Activated CD8-positive, alpha-beta memory T cell treated with anti-CD3 and anti-CD28 coated beads, Interleukin-2, amount 10 ng/mL, durations not matched to agents 7 days and 5 days (primary cell): ENCODE results near the gene ACOX1. TPM values are rescaled to one million over a fixed set of nuclear protein-coding genes. Genes with fewer than 3 reads are reported as not detected.
A peak's percentile ranks its signal among the peaks of the same experiment; 100 is the strongest.

Experiments used
- ATAC-seq: fragments of 150-1000 bp; cut with Tn5 transposase; one replicate; pipeline ENCODE4 v1.10.0; 2021; ENCODE audit warnings: moderate library complexity
- CTCF ChIA-PET: fragments of 350-600 bp; sonication (Branson Sonifier 250); formaldehyde crosslinking; loops from one replicate; lab custom pipeline; 2021; ENCODE audit warnings: antibody characterized with exemption; lab: Charles Lee
- DNase-seq: peaks from one replicate; pipeline ENCODE4 v3.0.0-alpha.2; 2020
- H3K27ac Mint-ChIP-seq: one replicate; pipeline ENCODE4 v1.8.0; 2021; ENCODE audit warnings: mild to moderate bottlenecking, mixed read lengths
- H3K27me3 Mint-ChIP-seq: one replicate; pipeline ENCODE4 v1.8.0; 2021; ENCODE audit warnings: mixed read lengths
- H3K36me3 Mint-ChIP-seq: one replicate; pipeline ENCODE4 v1.8.0; 2021; ENCODE audit warnings: mild to moderate bottlenecking, mixed read lengths
- H3K4me1 Mint-ChIP-seq: one replicate; pipeline ENCODE4 v1.8.0; 2021; ENCODE audit warnings: mixed read lengths
- H3K4me3 Mint-ChIP-seq: one replicate; pipeline ENCODE4 v1.8.0; 2021; ENCODE audit warnings: mild to moderate bottlenecking, moderate library complexity, mixed read lengths
- H3K9me3 Mint-ChIP-seq: one replicate; pipeline ENCODE4 v1.8.0; 2022; ENCODE audit warnings: low read depth, mixed read lengths
- total RNA-seq, 2 experiments: library from RNA; stranded (reverse); gene quantifications; one replicate each; pipeline ENCODE4 v1.2.3, GENCODE V29; 2021

The ACOX1 gene
- total RNA-seq, result 10 to 100 TPM; 28.8 to 33.8 TPM

DNA sequence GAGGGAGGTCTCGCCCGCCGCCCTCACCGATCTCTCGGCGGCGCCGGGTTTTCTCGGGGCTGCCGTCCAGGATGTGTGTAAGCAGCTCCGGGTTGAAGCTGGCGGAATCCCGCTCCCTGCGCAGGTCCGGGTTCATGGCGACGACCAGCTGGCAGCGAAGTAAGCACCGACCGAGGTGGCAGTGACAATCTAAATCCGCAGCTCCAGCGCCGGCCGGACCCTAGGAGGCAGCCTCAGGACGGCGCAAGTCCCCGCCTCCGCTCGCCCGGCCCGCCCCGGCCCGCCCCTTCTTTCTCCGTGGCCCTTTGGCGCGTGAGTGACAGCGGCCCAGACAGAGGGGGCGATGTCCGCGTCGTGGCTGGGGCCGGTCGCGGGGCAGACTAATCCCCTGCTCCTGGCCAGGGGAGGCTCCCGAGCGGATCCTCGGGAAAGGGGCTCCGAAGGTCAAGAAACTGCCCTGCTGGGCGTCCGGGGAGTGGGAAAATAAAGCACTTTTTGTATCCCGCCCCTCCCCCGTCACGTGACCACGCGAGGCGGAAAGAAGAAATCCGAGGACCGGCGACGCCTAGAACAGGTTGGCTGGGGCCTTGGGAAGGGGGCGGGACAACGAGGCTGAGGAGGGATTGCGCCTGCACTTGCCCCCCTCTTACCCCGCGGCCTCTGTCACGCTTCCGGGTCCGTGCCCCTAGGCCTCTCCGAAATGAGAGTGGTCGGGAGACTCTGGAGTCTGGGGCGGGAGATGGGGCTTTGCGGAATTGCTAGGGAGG lies at the start of gene ACOX1, which contains the start of gene TEN1:
Gene ACOX1 (minus strand): TSS at position 229 of the 767 bp plus-strand sequence. CDS start 93 bp downstream, at position 136.
Gene TEN1 (plus strand): TSS at position 303 of the 767 bp plus-strand sequence. CDS start 6,953 bp downstream, outside the sequence.
- peak within 1 kb of the TSS; percentile 99 for H3K27ac Mint-ChIP-seq
- CTCF ChIA-PET, result interaction anchor here (0.6 to 1.1 kb wide), 4 partner anchors 21 to 97 kb away, joined by 3 read pairs; partner anchors contain the start of genes CDK3 and MRPL38
- peaks cover 8% of the 10 kb centered on the region for H3K36me3 Mint-ChIP-seq

DNA sequence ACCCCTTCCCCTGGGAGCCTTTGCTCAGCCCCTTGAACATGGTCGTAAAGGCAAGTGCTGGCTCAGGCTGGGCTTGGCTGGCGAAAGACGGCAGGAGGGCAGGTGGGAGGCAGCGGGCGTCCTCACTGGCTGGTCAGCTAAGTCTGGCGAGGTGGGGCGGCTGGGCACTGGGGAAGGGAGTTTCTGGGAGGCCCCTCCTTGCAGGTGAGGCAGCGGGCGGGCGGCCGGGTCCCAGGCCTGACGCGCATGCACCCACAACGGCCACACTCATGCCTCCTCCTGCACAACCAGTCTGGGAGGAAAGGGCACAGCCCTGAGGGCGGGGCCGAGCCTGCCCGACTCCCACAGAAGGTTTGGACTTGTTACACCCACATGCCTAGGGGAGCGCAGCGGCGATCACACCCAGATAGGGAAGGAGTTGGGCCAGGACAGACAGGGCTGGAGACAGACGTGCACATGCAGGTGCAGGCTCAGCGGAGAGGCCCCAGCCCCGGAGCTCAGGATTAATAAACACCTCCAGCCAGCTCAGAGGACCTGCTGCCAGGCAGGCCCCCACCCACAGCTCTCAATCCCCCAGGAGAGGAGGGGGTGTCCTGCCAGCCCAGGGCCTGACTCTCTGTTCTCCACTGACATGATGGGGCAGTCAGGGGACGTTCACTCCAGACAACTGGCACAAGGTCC lies 48.3 kb upstream of the ACOX1 start, which contains the start of gene EVPL:
Gene EVPL (minus strand): TSS at position 148 of the 681 bp plus-strand sequence. CDS start 108 bp downstream, at position 40.
- DNase-seq (no peak), ATAC-seq (no peak)
- H3K36me3 Mint-ChIP-seq, result no peaks in the 10 kb centered on the region
- no peaks in the 10 kb centered on the region for H3K27me3 Mint-ChIP-seq
- H3K9me3 Mint-ChIP-seq, result no peaks in the 10 kb centered on the region
- CTCF ChIA-PET, result no interaction called here
- H3K4me1 Mint-ChIP-seq, result peaks cover 12% of the 10 kb centered on the region
- no peak within 1 kb of the TSS for H3K27ac Mint-ChIP-seq
- H3K4me3 Mint-ChIP-seq, result no peak within 1 kb of the TSS

More for the DNA sequence above, at the start of gene ACOX1, which contains the start of gene TEN1:
- H3K4me3 Mint-ChIP-seq, result peak within 1 kb of the TSS; percentile 97
- ATAC-seq, result peak; percentile 98
- peaks cover 40% of the 10 kb centered on the region for H3K4me1 Mint-ChIP-seq
- no peaks in the 10 kb centered on the region for H3K9me3 Mint-ChIP-seq
- H3K27me3 Mint-ChIP-seq, result no peaks in the 10 kb centered on the region
- DNase-seq, result peak; percentile 99

DNA sequence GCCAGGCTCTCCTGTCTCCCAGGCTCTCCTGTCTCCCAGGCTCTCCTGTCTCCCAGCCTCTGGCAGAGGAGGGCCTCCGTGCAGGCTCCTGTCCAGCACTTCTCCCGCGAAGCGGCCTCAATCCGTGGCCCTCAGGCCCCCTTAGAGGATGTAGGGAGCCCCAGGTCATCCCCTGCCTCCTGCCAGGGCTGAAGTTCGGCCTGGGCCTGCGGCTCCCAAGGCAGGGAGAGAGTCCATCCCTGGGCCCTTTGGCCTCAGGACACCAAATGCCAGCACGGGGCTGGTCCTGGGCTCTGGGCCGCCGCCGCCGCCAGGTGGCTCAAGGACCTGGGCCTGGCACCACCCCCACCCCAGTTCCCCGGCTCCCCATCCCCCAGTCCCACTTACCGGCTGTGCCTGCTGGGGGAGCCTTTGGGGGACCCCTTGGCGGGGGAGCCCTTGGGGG lies 47.8 kb upstream of the ACOX1 start:
- Mint-ChIP-seq H3K4me1 (peaks cover 12% of the 10 kb centered on the region), H3K9me3 (no peaks in the 10 kb centered on the region), H3K27ac (no peak overlapping the region), H3K36me3 (no peaks in the 10 kb centered on the region), H3K4me3 (no peak overlapping the region), H3K27me3 (no peaks in the 10 kb centered on the region)
- DNase-seq (no peak), ATAC-seq (no peak)
- CTCF ChIA-PET, result no interaction called here

DNA sequence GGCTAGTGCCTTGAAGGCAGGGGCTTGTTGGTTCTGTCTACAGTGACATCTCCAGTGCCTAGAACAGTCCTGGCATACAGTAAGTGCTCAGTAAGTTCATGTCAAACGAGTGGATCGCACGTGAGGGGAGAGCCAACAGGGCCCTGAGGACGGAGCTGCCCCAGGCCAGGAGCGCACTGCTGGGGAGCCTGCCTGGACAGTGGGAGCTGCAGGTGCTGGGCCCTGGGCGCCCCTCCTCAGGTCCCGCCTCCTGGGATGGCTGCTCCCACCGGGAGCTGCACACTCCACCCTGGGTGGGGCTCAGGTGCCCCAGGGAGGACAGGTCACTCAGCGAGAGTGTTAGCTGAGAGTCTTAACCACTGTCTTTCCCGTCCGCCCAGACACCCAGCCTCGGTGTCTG lies 46.3 kb upstream of the ACOX1 start:
- no peaks in the 10 kb centered on the region for H3K36me3 Mint-ChIP-seq
- no peak overlapping the region for H3K4me3 Mint-ChIP-seq
- ATAC-seq (no peak), DNase-seq (no peak)
- no peaks in the 10 kb centered on the region for H3K9me3 Mint-ChIP-seq
- H3K27me3 Mint-ChIP-seq, result no peaks in the 10 kb centered on the region
- CTCF ChIA-PET, result interaction anchor here (0.9 to 1.4 kb wide), 2 partner anchors 20 to 25 kb away, joined by 4 read pairs; partner anchors contain the start of gene CDK3
- peaks cover 10% of the 10 kb centered on the region for H3K4me1 Mint-ChIP-seq
- H3K27ac Mint-ChIP-seq, result no peak overlapping the region

DNA sequence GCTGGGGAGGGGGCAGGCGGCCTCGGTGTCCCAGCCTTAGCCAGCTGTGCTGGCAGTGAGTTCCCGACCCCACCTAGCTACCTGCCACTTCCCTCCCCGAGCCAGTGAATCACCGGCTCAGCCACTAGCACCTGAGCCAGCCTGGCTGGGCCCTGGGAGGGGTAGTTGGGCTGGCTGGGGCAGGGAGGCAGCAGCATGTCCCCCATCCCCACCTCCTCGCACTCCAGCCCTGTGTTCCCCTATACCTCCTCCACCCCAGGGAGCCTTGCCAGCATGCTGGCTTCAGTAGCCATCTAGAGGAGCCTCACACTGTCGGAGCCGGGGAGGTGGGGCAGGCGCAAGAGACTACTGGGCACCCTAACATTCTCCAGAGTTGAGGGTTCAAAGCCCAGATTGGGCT lies 45.4 kb upstream of the ACOX1 start:
- Mint-ChIP-seq H3K9me3 (no peaks in the 10 kb centered on the region), H3K36me3 (no peaks in the 10 kb centered on the region), H3K27me3 (no peaks in the 10 kb centered on the region), H3K4me1 (peaks cover 4% of the 10 kb centered on the region), H3K27ac (no peak overlapping the region), H3K4me3 (no peak overlapping the region)
- CTCF ChIA-PET, result interaction anchor here (0.9 kb wide), 1 partner anchor 18 kb away, joined by 4 read pairs; no protein-coding TSS in a partner anchor
- ATAC-seq (no peak), DNase-seq (no peak)

DNA sequence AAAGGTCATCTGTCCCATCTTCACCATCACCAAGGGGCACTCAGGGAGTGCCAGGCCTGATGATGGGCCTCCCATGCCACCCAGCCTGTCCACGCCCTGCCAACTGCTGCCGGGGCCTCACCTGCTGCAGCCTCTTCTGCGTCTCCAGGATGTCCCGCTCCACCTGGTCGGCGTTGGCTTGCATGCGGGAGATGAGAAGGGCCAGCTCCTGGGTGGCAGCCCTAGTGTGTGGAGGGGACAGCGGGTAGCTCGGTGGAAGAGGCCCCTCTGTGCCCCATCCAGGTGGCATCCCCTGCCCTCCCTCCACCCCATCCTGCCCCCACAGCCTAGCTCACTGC lies 44.9 kb upstream of the ACOX1 start:
- Mint-ChIP-seq H3K27ac (no peak overlapping the region), H3K9me3 (no peaks in the 10 kb centered on the region), H3K4me3 (no peak overlapping the region), H3K27me3 (no peaks in the 10 kb centered on the region), H3K36me3 (no peaks in the 10 kb centered on the region), H3K4me1 (peaks cover 2% of the 10 kb centered on the region)
- no peak for ATAC-seq
- no peak for DNase-seq
- CTCF ChIA-PET, result interaction anchor here (0.9 kb wide), 1 partner anchor 18 kb away, joined by 4 read pairs; no protein-coding TSS in a partner anchor

DNA sequence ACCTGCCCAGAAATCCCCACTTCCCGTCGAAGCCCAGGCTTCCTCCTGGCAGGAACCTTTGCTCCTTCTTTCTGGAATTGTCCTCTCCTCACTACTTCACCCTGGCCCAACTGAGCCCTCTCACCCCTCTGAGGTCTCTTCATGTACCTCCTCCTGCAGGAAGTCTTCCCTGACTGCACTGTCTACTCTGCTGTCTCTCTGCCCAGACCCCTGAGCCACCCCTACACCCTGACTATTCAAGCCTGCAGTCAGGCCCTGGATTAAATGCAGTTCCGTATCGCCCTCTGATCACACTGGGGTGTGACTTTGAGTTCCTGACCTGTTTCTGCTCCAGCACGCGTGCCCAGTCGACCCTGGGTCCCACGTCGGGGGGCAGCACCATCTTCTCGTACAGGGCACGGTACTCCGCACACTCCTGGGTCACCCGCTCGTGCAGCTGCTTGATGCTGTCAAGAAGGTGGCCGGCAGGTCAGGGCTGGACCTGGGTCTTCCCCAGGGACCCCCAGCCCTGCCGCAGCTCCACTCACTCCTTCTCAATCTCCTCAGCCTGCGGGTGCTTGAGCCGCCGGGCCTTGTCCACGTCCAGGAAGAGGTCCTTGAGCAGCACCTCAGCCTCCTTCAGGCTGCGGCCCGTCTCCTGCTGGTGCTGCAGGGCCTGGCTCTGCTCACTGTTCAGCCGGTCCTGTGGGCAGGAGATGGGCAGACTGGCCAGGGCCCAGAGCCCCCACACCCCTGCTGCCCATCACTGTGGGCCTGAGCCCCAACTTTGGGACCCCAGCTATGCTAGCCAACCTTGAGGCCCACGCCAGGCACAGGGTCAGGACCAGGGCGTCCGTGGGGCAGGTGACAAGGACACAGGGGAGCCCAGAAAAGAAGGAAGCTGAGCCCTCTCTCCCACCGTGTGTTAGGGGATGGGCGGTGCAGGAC lies 44.3 kb upstream of the ACOX1 start:
- no peak overlapping the region for H3K4me3 Mint-ChIP-seq
- H3K9me3 Mint-ChIP-seq, result no peaks in the 10 kb centered on the region
- H3K4me1 Mint-ChIP-seq, result peaks cover 2% of the 10 kb centered on the region
- ATAC-seq, result no peak
- no peak for DNase-seq
- H3K36me3 Mint-ChIP-seq, result no peaks in the 10 kb centered on the region
- CTCF ChIA-PET, result interaction anchor here (0.9 kb wide), 1 partner anchor 19 kb away, joined by 4 read pairs; no protein-coding TSS in a partner anchor
- no peaks in the 10 kb centered on the region for H3K27me3 Mint-ChIP-seq
- no peak overlapping the region for H3K27ac Mint-ChIP-seq

DNA sequence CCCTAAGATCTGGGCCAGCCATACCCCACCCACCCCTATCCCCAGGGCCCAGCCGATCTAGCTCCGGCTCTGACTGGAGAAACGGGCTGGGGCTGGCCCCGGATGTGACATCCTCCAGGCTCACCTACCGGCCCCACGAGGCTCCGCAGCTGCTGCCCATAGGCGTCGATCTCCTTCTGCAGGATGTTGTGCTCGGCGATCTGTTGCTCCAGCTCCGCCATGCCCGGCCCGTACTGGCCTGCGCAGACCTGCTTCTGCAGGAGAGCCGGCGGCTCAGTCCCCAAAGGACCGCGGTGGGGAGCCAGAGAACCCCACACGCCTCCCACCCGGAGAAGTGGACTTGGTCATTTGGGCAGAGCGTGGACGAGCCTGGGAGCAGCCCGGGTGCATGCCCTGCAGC lies 43.3 kb upstream of the ACOX1 start:
- no peaks in the 10 kb centered on the region for H3K9me3 Mint-ChIP-seq
- H3K27me3 Mint-ChIP-seq, result no peaks in the 10 kb centered on the region
- H3K36me3 Mint-ChIP-seq, result no peaks in the 10 kb centered on the region
- no peak overlapping the region for H3K4me3 Mint-ChIP-seq
- H3K4me1 Mint-ChIP-seq, result peaks cover 2% of the 10 kb centered on the region
- CTCF ChIA-PET, result no interaction called here
- H3K27ac Mint-ChIP-seq, result no peak overlapping the region
- no peak for ATAC-seq
- DNase-seq, result no peak

DNA sequence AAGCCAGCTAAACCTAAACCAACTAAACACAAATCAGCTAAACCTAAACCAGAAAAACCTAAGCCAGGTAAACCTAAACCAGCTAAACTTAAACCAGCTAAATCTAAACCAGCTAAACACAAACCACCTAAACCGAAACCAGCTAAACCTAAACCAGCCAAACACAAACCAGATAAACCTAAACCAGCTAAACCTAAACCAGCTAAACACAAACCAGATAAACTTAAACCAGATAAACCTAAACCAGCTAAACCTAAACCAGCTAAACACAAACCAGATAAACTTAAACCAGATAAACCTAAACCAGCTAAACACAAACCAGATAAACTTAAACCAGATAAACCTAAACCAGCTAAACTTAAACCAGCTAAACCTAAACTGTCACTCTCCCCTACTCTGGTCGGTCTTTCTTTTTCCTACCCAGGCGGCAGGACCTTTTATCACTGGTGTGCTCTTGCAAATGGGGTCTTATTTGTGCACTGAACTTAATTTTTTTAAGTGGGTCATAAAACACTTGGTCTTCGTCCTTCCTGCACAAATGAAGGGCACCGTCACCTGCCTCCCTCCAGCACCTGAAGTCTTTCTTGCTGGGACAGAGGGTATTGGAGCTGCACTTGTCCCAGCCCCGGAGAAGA lies 41.0 kb upstream of the ACOX1 start:
- H3K27me3 Mint-ChIP-seq, result no peaks in the 10 kb centered on the region
- no peak overlapping the region for H3K4me3 Mint-ChIP-seq
- no peak overlapping the region for H3K27ac Mint-ChIP-seq
- peaks cover 2% of the 10 kb centered on the region for H3K4me1 Mint-ChIP-seq
- no peaks in the 10 kb centered on the region for H3K9me3 Mint-ChIP-seq
- H3K36me3 Mint-ChIP-seq, result no peaks in the 10 kb centered on the region
- DNase-seq (no peak), ATAC-seq (no peak)
- CTCF ChIA-PET, result interaction anchor here (0.8 to 9.9 kb wide), 9 partner anchors 9 to 281 kb away, joined by 3 to 135 read pairs (median 4); partner anchors contain the start of genes CDK3 and EXOC7

DNA sequence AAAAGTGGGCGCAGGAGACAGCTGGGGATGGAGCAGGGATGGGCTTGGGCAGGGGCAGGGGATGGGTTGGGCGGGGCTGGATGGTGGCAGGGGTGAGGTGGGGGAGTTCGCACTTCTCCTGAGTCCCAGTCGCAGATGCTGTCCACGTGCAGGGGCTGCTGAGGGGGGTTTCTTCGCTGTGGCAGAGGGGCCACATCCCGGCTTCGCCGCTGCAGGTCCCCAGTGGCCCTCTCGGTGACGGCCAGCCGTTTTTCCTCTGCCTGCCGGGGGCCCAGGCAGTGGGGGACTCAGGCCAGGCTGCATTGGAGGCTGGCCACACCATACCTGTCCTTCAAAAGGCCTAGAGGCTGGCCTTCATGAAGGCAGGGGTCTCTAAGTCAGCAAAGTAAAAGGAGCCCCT lies 39.8 kb upstream of the ACOX1 start:
- ATAC-seq (no peak), DNase-seq (no peak)
- no peaks in the 10 kb centered on the region for H3K27me3 Mint-ChIP-seq
- H3K27ac Mint-ChIP-seq, result no peak overlapping the region
- no peaks in the 10 kb centered on the region for H3K36me3 Mint-ChIP-seq
- H3K9me3 Mint-ChIP-seq, result no peaks in the 10 kb centered on the region
- no peak overlapping the region for H3K4me3 Mint-ChIP-seq
- H3K4me1 Mint-ChIP-seq, result peaks cover 6% of the 10 kb centered on the region
- CTCF ChIA-PET, result interaction anchor here (0.8 to 9.9 kb wide), 8 partner anchors 8 to 282 kb away, joined by 3 to 135 read pairs (median 4); partner anchors contain the start of genes CDK3 and EXOC7

DNA sequence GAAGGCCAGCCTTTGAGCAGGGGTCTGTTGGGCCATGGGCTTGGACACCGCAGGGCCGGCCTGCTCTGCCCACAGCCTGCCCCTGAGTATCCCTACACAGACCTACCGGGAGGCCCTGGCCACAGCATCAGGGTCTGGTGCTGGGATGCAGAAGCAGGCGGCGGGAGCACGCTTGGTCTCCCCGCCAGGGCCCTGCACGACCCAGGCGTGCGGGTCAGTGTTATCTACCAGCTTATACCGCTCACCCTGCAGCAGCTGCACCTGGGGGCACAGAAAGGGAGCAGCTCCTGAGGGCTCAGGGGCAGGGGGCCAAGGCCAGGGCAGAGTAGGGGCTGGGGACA lies 39.3 kb upstream of the ACOX1 start:
- Mint-ChIP-seq H3K36me3 (no peaks in the 10 kb centered on the region), H3K27ac (no peak overlapping the region), H3K9me3 (no peaks in the 10 kb centered on the region), H3K27me3 (no peaks in the 10 kb centered on the region), H3K4me3 (no peak overlapping the region), H3K4me1 (peaks cover 6% of the 10 kb centered on the region)
- DNase-seq, result no peak
- ATAC-seq, result no peak
- CTCF ChIA-PET, result interaction anchor here (1.0 to 9.9 kb wide), 6 partner anchors 12 to 113 kb away, joined by 3 to 135 read pairs (median 10); partner anchors contain the start of gene CDK3
